ENCODE measurements around the gene PTGDR2. TPM values are rescaled to one million over a fixed set of nuclear protein-coding genes. Genes with fewer than 3 reads are reported as not detected.

The PTGDR2 gene
- total RNA-seq, 1 donor from 2014 or later: 0.91 TPM

DNA sequence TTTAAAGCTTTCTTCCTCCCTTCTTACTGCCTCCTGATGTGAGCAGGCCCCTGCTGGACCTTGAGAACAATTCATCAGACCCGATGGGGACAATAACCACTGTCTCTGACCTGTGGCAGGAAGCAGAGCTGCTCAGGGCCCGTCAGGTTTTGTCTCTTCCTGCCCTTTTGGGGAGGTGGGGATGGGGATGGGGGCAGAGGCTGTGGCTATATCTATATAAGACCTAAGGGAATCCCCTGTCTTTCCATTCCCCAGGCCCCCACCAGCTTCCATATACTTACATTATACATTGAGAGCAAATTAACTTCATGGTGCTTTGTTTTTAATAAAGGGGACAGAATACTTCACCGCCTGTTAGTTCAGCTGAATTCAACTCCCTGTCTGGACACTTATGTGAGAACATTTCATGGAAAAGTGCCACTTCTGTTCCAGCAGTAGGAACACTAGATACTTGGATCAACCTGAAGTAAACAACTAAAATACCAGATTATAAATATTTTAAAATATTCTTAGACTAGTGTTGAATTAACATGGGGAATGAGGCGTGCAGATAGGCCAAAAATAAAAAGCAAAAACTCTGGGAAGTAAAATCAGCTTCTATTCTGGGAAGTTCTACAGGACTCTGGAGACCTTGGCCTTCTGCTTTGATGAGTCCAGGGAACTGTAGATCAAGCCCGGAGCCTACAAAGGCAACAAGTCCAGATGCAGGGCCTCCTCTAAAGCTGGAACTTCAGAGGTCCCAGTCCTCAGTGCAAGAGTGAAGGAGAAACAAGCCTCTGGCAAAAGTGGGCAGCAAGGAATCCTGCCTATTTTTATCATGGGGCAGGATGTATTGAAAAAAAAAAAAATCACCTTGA lies 22.7 kb upstream of the PTGDR2 start:
- no peak overlapping the region for H3K4me3 Mint-ChIP-seq (ENCODE audit: unreplicated experiment)
- TF ChIP-seq, protein P1, sequence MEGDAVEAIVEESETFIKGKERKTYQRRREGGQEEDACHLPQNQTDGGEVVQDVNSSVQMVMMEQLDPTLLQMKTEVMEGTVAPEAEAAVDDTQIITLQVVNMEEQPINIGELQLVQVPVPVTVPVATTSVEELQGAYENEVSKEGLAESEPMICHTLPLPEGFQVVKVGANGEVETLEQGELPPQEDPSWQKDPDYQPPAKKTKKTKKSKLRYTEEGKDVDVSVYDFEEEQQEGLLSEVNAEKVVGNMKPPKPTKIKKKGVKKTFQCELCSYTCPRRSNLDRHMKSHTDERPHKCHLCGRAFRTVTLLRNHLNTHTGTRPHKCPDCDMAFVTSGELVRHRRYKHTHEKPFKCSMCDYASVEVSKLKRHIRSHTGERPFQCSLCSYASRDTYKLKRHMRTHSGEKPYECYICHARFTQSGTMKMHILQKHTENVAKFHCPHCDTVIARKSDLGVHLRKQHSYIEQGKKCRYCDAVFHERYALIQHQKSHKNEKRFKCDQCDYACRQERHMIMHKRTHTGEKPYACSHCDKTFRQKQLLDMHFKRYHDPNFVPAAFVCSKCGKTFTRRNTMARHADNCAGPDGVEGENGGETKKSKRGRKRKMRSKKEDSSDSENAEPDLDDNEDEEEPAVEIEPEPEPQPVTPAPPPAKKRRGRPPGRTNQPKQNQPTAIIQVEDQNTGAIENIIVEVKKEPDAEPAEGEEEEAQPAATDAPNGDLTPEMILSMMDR (IDR thresholded peaks at IDR 0.05): no peak
- no peaks in the 10 kb centered on the region for H3K9me3 Mint-ChIP-seq (ENCODE audit: unreplicated experiment)
- peaks cover 7% of the 10 kb centered on the region for H3K36me3 Mint-ChIP-seq (ENCODE audit: unreplicated experiment)
- no peaks in the 10 kb centered on the region for H3K27me3 Mint-ChIP-seq (ENCODE audit: unreplicated experiment)
- H3K27ac Mint-ChIP-seq (ENCODE audit: unreplicated experiment): no peak overlapping the region
- DNase-seq (ENCODE audit: extremely low spot score, unreplicated experiment): no peak
- peaks cover under 1% of the 10 kb centered on the region for H3K4me1 Mint-ChIP-seq (ENCODE audit: unreplicated experiment)

DNA sequence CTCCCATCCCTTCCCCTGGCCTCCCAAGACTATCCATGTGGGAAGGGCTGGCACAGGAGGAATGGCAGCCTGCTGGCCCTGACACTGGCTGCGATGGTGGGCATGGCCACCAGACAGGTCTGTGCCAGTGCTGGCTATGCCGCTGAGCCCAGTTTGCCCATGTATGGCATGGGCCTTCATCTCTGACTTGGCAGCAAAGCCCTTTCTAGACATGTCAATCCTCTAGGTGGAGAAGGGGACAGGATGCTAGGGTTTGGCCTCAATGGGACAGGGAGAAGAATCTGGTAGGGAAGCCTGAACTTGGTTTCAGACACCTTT lies 20.4 kb upstream of the PTGDR2 start:
- H3K4me1 Mint-ChIP-seq (ENCODE audit: unreplicated experiment): peaks cover 19% of the 10 kb centered on the region
- peaks cover 5% of the 10 kb centered on the region for H3K36me3 Mint-ChIP-seq (ENCODE audit: unreplicated experiment)
- TF ChIP-seq, protein P1 (IDR thresholded peaks at IDR 0.05): no peak
- H3K27me3 Mint-ChIP-seq (ENCODE audit: unreplicated experiment): no peaks in the 10 kb centered on the region
- DNase-seq (ENCODE audit: extremely low spot score, unreplicated experiment): no peak
- no peak overlapping the region for H3K27ac Mint-ChIP-seq (ENCODE audit: unreplicated experiment)
- H3K9me3 Mint-ChIP-seq (ENCODE audit: unreplicated experiment): no peaks in the 10 kb centered on the region
- H3K4me3 Mint-ChIP-seq (ENCODE audit: unreplicated experiment): no peak overlapping the region

DNA sequence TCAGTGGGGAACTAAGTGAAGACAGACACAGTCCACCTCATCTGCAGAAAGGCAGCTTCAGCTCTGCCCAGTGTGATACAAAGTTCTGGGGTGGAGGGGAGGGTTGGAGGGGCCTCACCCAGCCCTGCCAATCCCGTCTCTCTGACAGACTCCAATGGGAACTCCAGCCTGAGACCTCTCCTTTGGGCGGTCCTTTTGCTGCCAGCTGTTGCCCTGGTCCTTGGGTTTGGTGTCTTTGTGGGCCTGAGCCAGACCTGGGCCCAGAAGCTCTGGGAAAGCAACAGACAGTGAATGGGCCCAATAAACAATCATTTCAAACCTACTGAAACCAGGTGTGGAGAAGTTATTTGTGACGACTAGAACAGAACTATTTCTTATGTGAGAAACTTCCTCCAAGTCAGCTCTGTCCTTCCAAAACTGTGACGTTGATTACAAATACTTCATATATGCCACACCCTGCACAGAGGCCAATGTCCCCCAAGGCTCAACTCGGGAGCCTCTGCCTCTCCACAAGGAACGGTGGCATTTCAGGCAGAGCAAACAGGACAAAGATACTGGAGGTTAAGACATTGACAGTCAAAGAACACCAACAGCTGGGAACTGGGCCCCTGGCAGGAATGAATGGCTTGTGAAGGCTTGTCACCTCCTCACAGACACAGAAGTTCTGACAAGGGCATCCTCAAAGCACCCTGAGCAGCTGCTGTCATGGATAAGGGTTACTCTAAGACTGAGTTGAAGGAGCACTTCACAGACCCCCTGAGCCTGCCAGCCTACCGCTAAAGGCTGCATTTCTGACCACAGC lies 19.8 kb upstream of the PTGDR2 start:
- H3K9me3 Mint-ChIP-seq (ENCODE audit: unreplicated experiment): no peaks in the 10 kb centered on the region
- DNase-seq (ENCODE audit: extremely low spot score, unreplicated experiment): no peak
- H3K27ac Mint-ChIP-seq (ENCODE audit: unreplicated experiment): no peak overlapping the region
- TF ChIP-seq, protein P1 (IDR thresholded peaks at IDR 0.05): no peak
- no peaks in the 10 kb centered on the region for H3K27me3 Mint-ChIP-seq (ENCODE audit: unreplicated experiment)
- H3K4me1 Mint-ChIP-seq (ENCODE audit: unreplicated experiment): peaks cover 23% of the 10 kb centered on the region
- no peaks in the 10 kb centered on the region for H3K36me3 Mint-ChIP-seq (ENCODE audit: unreplicated experiment)
- no peak overlapping the region for H3K4me3 Mint-ChIP-seq (ENCODE audit: unreplicated experiment)

DNA sequence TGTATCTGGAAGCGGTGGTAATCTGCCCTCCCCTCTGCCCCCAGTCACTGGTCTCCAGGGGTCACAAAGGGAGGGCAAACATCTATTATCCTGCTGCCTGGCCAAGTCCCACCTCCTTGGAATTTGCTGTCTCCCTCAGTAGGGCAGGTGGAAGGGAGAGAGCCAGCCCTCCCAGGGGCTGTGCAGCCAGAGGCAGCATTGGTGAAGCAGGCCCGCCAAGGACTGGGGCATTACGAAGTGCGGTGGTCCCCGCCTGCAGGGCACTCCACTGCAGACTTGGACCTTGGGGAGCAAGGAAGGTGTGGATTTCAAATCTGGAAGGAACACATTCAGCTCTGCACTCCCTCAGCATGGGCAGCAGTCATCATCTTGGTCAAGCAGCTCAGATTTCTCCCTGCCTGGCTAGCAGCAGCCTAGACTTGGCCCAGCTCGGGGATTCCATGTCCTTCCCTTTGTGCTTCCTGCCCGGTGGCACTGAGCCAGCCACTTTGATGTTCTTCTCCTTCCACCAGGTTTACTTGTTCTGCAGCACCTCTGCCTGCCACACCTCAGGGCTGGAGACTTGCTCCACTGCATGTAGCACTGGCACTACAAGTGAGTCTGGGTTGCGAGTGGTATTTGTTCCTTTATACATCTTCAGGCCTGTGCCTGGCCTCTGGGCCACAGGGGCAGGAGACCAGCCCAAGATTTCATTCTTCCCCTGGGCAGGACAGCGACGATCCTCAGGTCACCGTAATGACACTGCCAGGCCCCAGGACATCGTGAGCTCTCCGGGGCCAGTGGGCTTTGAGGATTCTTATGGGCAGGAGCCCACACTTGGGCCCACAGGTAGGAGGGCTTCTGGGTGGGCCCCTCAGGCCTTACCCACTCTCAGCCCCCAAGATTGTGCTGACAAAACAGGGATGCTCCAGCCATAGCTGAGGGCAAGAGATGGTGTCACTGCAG lies 18.9 kb upstream of the PTGDR2 start:
- TF ChIP-seq, protein P1 (IDR thresholded peaks at IDR 0.05): no peak

More for the DNA sequence above, 18.9 kb upstream of the PTGDR2 start:
- no peaks in the 10 kb centered on the region for H3K9me3 Mint-ChIP-seq (ENCODE audit: unreplicated experiment)
- no peaks in the 10 kb centered on the region for H3K27me3 Mint-ChIP-seq (ENCODE audit: unreplicated experiment)
- DNase-seq (ENCODE audit: extremely low spot score, unreplicated experiment): no peak
- H3K27ac Mint-ChIP-seq (ENCODE audit: unreplicated experiment): no peak overlapping the region
- no peaks in the 10 kb centered on the region for H3K36me3 Mint-ChIP-seq (ENCODE audit: unreplicated experiment)
- no peak overlapping the region for H3K4me3 Mint-ChIP-seq (ENCODE audit: unreplicated experiment)
- peaks cover 23% of the 10 kb centered on the region for H3K4me1 Mint-ChIP-seq (ENCODE audit: unreplicated experiment)
